Common myeloid progenitor, CD34-positive (primary cell): ENCODE data around the gene TEAD3.

Source experiments
- CTCF ChIA-PET: fragments of 350-600 bp; sonication (Branson Sonifier 250); formaldehyde crosslinking; loops from one replicate; lab custom pipeline; 2021; ENCODE audit warnings: antibody characterized with exemption; lab: Charles Lee
- POLR2A ChIA-PET: fragments of 350-600 bp; sonication (Branson Sonifier 250); formaldehyde crosslinking; loops from one replicate; lab custom pipeline; 2021; ENCODE audit warnings: antibody characterized with exemption; lab: Charles Lee
- DNase-seq, 3 donors: peaks; one replicate each; pipeline versions ENCODE4 v3.0.0 to v3.0.0-alpha.2; 2013
- H3K27ac ChIP-seq, 2 experiments: 1 replicate in 1 of 2; 2 replicates in 1 of 2; pipeline ENCODE4 v1.7.0; 2013; ENCODE audit warnings: inconsistent platforms in 2 of 2, low read length in 2 of 2, mild to moderate bottlenecking in 2 of 2, low read depth in 1 of 2, moderate library complexity in 1 of 2; ENCODE audit not compliant: severe bottlenecking in 2 of 2, insufficient read depth in 1 of 2, poor library complexity in 1 of 2
- H3K27me3 ChIP-seq, 5 experiments: replicated peaks in 2 of 5; 1 replicate in 3 of 5; 2 replicates in 2 of 5; pipeline versions ENCODE4 v1.6.1 to v1.7.0; 2013; ENCODE audit warnings: low read length in 4 of 5, mild to moderate bottlenecking in 2 of 5, moderate library complexity in 2 of 5, inconsistent platforms in 1 of 5; ENCODE audit not compliant: insufficient read depth in 5 of 5, control insufficient read depth in 4 of 5
- H3K36me3 ChIP-seq, 4 experiments: 1 replicate in 2 of 4; 2 replicates in 2 of 4; pipeline versions ENCODE4 v1.6.1 to v1.7.0; 2013; ENCODE audit warnings: low read length in 3 of 4, control low read depth in 1 of 4, mild to moderate bottlenecking in 1 of 4; ENCODE audit not compliant: control insufficient read depth in 4 of 4, insufficient read depth in 4 of 4
- H3K4me1 ChIP-seq, 4 experiments: 1 replicate in 3 of 4; 2 replicates in 1 of 4; pipeline versions ENCODE4 v1.6.1 to v1.7.1; 2013; ENCODE audit warnings: low read length in 3 of 4, mild to moderate bottlenecking in 3 of 4, control low read depth in 1 of 4, inconsistent platforms in 1 of 4, moderate library complexity in 1 of 4; ENCODE audit not compliant: control insufficient read depth in 4 of 4, insufficient read depth in 4 of 4; ENCODE audit errors: control extremely low read depth in 1 of 4
- H3K4me3 ChIP-seq, 7 experiments: 1 replicate in 4 of 7; 2 replicates in 3 of 7; pipeline versions ENCODE4 v1.5.1 to v1.7.0; 2013; ENCODE audit warnings: mild to moderate bottlenecking in 7 of 7, low read length in 6 of 7, moderate library complexity in 6 of 7, inconsistent platforms in 2 of 7, low read depth in 2 of 7, control low read depth in 1 of 7; ENCODE audit not compliant: insufficient read depth in 4 of 7, control insufficient read depth in 1 of 7; ENCODE audit errors: extremely low read depth in 1 of 7
- H3K9me3 ChIP-seq, 5 experiments: 1 replicate in 4 of 5; 2 replicates in 1 of 5; pipeline versions ENCODE4 v1.6.1 to v1.7.1; 2013; ENCODE audit warnings: low read length in 4 of 5, mild to moderate bottlenecking in 2 of 5, inconsistent platforms in 1 of 5, low read depth in 1 of 5, moderate library complexity in 1 of 5; ENCODE audit not compliant: control insufficient read depth in 4 of 5, insufficient read depth in 2 of 5; ENCODE audit errors: control extremely low read depth in 1 of 5
- WGBS: methylation state at CpG from one replicate; pipeline ENCODE4 v1.1.5; 2013; ENCODE audit not compliant: insufficient coverage; 5-methylcytosine and 5-hydroxymethylcytosine counted together

The TEAD3 gene

GRCh38 chr6:35473850-35474130, 23.1 kb downstream of the TEAD3 start:
- no peak overlapping the region for H3K27ac ChIP-seq
- ChIA-PET CTCF (interaction anchor here (1.0 to 1.3 kb wide), 2 partner anchors 18 to 180 kb away, joined by 3 to 4 read pairs; no protein-coding TSS in a partner anchor), POLR2A (no interaction called here)
- peaks cover 2 to 29% (median 22%) of the 10 kb centered on the region in 4 experiments for H3K4me1 ChIP-seq
- no peak overlapping the region for H3K4me3 ChIP-seq
- DNase-seq, result no peak
- H3K9me3 ChIP-seq, result peaks cover 0 to 4% (median 0%) of the 10 kb centered on the region in 5 experiments
- peaks cover 2 to 40% (median 24%) of the 10 kb centered on the region in 4 experiments for H3K36me3 ChIP-seq
- H3K27me3 ChIP-seq, result no peaks in the 10 kb centered on the region

- POLR2A ChIA-PET, result interaction anchor here (0.6 kb wide), 1 partner anchor 1499 kb away, joined by 6 read pairs; no protein-coding TSS in a partner anchor
- peaks cover 0 to 4% (median 0%) of the 10 kb centered on the region in 5 experiments for H3K9me3 ChIP-seq
- peaks cover 2 to 40% (median 24%) of the 10 kb centered on the region in 4 experiments for H3K36me3 ChIP-seq
- H3K4me1 ChIP-seq, result peaks cover 2 to 32% (median 25%) of the 10 kb centered on the region in 4 experiments
- no peaks in the 10 kb centered on the region for H3K27me3 ChIP-seq
- H3K27ac ChIP-seq, result no peak overlapping the region
- WGBS, result 100% methylated on average over 5 of the region's 9 CpGs
- DNase-seq, result no peak
- CTCF ChIA-PET, result interaction anchor here (1.0 to 1.3 kb wide), 2 partner anchors 17 to 180 kb away, joined by 3 to 4 read pairs; no protein-coding TSS in a partner anchor
- no peak overlapping the region for H3K4me3 ChIP-seq
Measured at GRCh38 chr6:35473075-35473849, 23.6 kb downstream of the TEAD3 start.

DNA sequence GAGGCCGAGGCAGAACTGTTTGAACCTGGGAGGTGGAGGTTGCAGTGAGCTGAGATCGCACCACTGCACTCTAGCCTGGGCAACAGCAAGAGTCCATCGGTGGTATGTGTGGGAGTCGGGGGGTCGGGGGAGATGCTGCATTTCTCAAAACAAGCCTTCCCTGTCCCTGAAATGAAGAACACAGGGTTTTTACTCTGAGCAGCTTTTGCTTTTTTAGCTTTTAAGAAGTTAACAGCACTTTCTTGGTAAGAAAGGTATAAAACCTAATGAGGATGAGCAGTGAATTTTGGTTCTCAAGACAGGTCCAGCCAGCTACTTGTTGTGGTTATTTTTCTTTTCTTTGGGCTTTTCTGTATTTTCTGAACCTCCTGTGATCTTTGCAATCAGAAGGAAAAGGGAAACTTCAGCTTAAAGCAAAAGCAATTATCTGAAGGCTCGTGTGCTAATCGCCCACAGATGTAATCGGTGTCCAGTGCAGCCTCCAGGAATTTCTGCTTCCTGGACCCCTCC, 25.0 kb downstream of the TEAD3 start:
- H3K27ac ChIP-seq, result peak overlapping the region in 1 of 2 experiments; percentile 43
- DNase-seq, result no peak
- H3K36me3 ChIP-seq, result peaks cover 2 to 40% (median 24%) of the 10 kb centered on the region in 4 experiments
- POLR2A ChIA-PET, result no interaction called here
- WGBS, result 85% methylated on average over 6 of the region's 8 CpGs
- CTCF ChIA-PET, result interaction anchor here (0.6 to 1.3 kb wide), 4 partner anchors 9 to 766 kb away, joined by 3 read pairs; no protein-coding TSS in a partner anchor
- H3K4me3 ChIP-seq, result no peak overlapping the region
- no peaks in the 10 kb centered on the region for H3K27me3 ChIP-seq
- H3K9me3 ChIP-seq, result no peaks in the 10 kb centered on the region
- H3K4me1 ChIP-seq, result peaks cover 2 to 39% (median 30%) of the 10 kb centered on the region in 4 experiments

DNA sequence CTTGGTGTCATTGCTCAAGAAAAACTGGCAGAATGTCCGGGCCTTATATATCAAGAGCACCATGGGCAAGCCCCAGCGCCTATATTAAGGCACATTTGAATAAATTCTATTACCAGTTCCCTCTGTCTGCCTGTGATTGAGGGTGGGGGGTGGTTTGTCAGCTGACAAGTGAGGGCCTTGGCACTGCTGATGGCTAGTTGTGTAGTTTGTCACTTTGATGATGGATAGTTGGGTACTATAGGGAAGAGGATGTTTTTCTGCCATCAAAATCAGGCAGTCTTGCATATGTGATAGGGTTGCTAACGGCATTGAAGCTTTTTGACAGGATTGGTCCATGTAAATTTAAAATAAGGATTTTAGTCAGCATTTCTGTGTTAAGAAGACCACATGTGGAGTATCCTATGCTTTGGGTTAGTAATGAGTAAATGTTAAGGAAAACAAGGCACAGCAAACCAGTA, 26.2 kb downstream of the TEAD3 start:
- ChIA-PET POLR2A (interaction anchor here (0.6 to 1.1 kb wide), 2 partner anchors 19 to 173 kb away, joined by 5 to 6 read pairs; partner anchors contain the start of genes DEF6 and FANCE), CTCF (interaction anchor here (0.9 kb wide), 1 partner anchor 177 kb away, joined by 3 read pairs; no protein-coding TSS in a partner anchor)
- no peak overlapping the region for H3K27ac ChIP-seq

GRCh38 chr6:35469751-35470662, 26.9 kb downstream of the TEAD3 start:
- Histone ChIP-seq H3K36me3 (peaks cover 2 to 53% (median 26%) of the 10 kb centered on the region in 4 experiments), H3K27me3 (no peaks in the 10 kb centered on the region), H3K9me3 (no peaks in the 10 kb centered on the region), H3K4me3 (peak overlapping the region; percentile 73 to 97 (median 90)), H3K27ac (peak overlapping the region; percentile 88 to 94), H3K4me1 (peaks cover 2 to 39% (median 30%) of the 10 kb centered on the region in 4 experiments)
- POLR2A ChIA-PET, result interaction anchor here (1.1 kb wide), 1 partner anchor 173 kb away, joined by 6 read pairs; the partner anchor contains the start of gene DEF6
- no peak for DNase-seq
- 69% methylated on average over 15 of the region's 18 CpGs for WGBS
- CTCF ChIA-PET, result interaction anchor here (0.9 to 3.0 kb wide), 5 partner anchors 15 to 177 kb away, joined by 3 to 15 read pairs (median 4); partner anchors contain the start of gene DEF6

More for the DNA sequence above, 26.2 kb downstream of the TEAD3 start:
- no peaks in the 10 kb centered on the region for H3K27me3 ChIP-seq
- peak overlapping the region in 3 of 7 experiments; percentile 0 to 92 (median 90) for H3K4me3 ChIP-seq
- DNase-seq, result no peak
- WGBS, result 84% methylated on average over 2 of the region's 3 CpGs
- peaks cover 2 to 39% (median 30%) of the 10 kb centered on the region in 4 experiments for H3K4me1 ChIP-seq
- no peaks in the 10 kb centered on the region for H3K9me3 ChIP-seq
- peaks cover 2 to 51% (median 26%) of the 10 kb centered on the region in 4 experiments for H3K36me3 ChIP-seq

DNA sequence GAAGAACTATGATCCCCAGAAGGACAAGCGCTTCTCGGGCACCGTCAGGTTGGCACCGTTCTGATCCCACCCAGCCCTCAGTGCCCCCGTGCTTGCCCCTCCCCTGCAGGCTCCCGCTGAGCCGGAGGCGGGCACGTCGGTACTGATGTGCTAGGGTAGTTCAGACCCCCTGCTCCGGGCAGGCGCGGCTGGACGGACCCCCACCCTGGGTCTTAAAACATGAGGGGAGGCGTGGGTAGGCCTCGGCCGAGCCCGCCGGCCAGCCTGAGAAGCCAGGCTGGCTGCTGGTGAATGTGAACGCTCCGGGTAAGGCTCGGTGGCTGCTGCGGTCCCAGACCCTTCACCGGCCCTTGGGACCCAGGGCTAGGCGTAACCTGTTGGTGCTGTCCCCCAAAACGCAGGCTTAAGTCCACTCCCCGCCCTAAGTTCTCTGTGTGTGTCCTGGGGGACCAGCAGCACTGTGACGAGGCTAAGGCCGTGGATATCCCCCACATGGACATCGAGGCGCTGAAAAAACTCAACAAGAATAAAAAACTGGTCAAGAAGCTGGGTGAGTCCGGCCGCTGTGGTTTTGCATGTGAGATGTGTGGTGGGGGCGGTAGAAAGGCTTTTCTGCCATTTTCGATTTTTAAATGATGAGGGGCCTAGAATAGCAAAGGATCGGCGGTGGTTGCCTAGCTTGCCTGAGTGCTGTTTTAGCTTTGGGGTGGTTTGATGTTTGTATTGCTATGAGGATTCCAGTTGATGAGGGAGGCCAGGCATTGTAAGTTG, 27.7 kb downstream of the TEAD3 start:
- POLR2A ChIA-PET, result interaction anchor here (1.8 kb wide), 1 partner anchor 127 kb away, joined by 4 read pairs; the partner anchor contains the start of gene PPARD
- H3K27me3 ChIP-seq, result no peaks in the 10 kb centered on the region

More for the DNA sequence above, 27.7 kb downstream of the TEAD3 start:
- Histone ChIP-seq H3K4me1 (peaks cover 2 to 39% (median 30%) of the 10 kb centered on the region in 4 experiments), H3K36me3 (peaks cover 2 to 53% (median 25%) of the 10 kb centered on the region in 4 experiments), H3K9me3 (no peaks in the 10 kb centered on the region), H3K4me3 (peak overlapping the region; percentile 73 to 97 (median 90)), H3K27ac (peak overlapping the region; percentile 88 to 94)
- no peak for DNase-seq
- 3% methylated on average over 35 of the region's 37 CpGs for WGBS
- CTCF ChIA-PET, result interaction anchor here (1.0 to 3.0 kb wide), 6 partner anchors 8 to 172 kb away, joined by 3 to 15 read pairs (median 5); partner anchors contain the start of gene DEF6
